Measurements from ENCODE around the gene CARM1.

The CARM1 gene

GRCh38 chr19:10846500-10847202 is 24.7 kb upstream of the CARM1 start:
- Histone ChIP-seq H3K4me3 (ENCODE audit: low read length) (no peak overlapping the region), H3F3A (ENCODE audit: insufficient read depth, low read length) (no peaks in the 10 kb centered on the region), H3K9ac (ENCODE audit: low read length) (no peak overlapping the region), H3K4me1 (ENCODE audit: low read length) (no peaks in the 10 kb centered on the region), H3K9me2 (replicated peaks; ENCODE audit: insufficient read depth, low read length) (no peaks in the 10 kb centered on the region), H3K79me2 (ENCODE audit: low read length) (no peaks in the 10 kb centered on the region), H3K27ac (ENCODE audit: low read length) (no peak overlapping the region), H3K36me3 (replicated peaks; ENCODE audit: insufficient read depth, low read length) (no peaks in the 10 kb centered on the region), H3K27me3 (replicated peaks; ENCODE audit: insufficient read depth, low read length) (peaks cover 5% of the 10 kb centered on the region; the same call in 1 of the 2 replicates), H3K4me2 (ENCODE audit: low read depth, low read length) (no peak overlapping the region), H2AFZ (ENCODE audit: low read length) (no peak overlapping the region), H3K9me3 (replicated peaks; ENCODE audit: insufficient read depth, low read length) (no peaks in the 10 kb centered on the region), H4K20me1 (ENCODE audit: insufficient read depth, low read length) (no peaks in the 10 kb centered on the region)
- no peak for DNase-seq
- TF ChIP-seq EZH2 (optimal IDR thresholded peaks at IDR 0.05; ENCODE audit: low read depth, low read length) (no peak), CTCF (IDR thresholded peaks at IDR 0.05; ENCODE audit: low read length) (no peak), EZH2phosphoT487 (IDR thresholded peaks at IDR 0.05; ENCODE audit: low read length) (no peak)

DNA sequence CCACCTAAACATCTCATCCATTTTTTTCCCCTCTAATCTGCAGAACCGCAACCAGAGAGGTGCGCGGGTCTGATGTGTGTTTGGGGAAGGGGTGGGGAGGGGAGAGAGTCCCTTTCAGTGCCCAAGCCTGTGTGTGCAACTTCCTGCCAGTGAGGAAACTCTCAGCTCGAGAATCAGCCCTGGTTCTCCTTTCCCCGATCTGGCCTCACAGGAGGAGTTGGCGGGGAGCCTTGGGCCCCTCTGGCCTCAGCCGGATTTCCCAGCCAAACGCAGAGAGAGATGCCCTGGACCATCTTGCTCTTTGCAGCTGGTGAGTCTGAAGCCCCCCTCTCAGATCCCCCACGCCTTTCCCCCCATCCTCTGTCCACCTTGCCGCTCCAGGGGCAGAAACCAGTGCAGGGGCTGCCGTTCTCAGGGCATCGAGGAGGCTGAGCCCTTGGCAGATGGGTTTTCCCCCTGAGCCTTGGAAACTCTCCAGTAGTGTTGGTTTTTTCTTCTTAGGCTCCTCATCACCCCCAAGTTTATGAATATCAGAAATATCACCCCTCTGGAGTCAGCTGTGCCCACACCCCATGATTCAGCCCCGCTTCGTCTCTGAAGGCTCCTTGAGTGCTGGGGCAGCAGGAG is 23.0 kb upstream of the CARM1 start, which contains the start of gene C19orf38:
Gene C19orf38, plus strand, starts transcription at position 186 of the 627 bp plus-strand sequence. Its CDS starts 94 bp downstream, at position 280.
- no peaks in the 10 kb centered on the region for H4K20me1 ChIP-seq (ENCODE audit: insufficient read depth, low read length)
- DNase-seq: no peak

GRCh38 chr19:10850631-10851030 is 20.7 kb upstream of the CARM1 start:
- TF ChIP-seq EZH2phosphoT487 (IDR thresholded peaks at IDR 0.05; ENCODE audit: low read length): no peak
- H4K20me1 ChIP-seq (ENCODE audit: insufficient read depth, low read length): no peaks in the 10 kb centered on the region
- H2AFZ ChIP-seq (ENCODE audit: low read length): no peak overlapping the region
- no peaks in the 10 kb centered on the region for H3K79me2 ChIP-seq (ENCODE audit: low read length)
- H3K9me2 ChIP-seq (replicated peaks; ENCODE audit: insufficient read depth, low read length): no peaks in the 10 kb centered on the region
- H3K27me3 ChIP-seq (replicated peaks; ENCODE audit: insufficient read depth, low read length): 0 out of 2 replicates have a peak, but pooled peaks cover 5% of the 10 kb centered on the region
- H3K4me2 ChIP-seq (ENCODE audit: low read depth, low read length): no peak overlapping the region
- no peaks in the 10 kb centered on the region for H3K4me1 ChIP-seq (ENCODE audit: low read length)
- no peak overlapping the region for H3K27ac ChIP-seq (ENCODE audit: low read length)
- no peaks in the 10 kb centered on the region for H3K9me3 ChIP-seq (replicated peaks; ENCODE audit: insufficient read depth, low read length)
- DNase-seq: no peak
- H3F3A ChIP-seq (ENCODE audit: insufficient read depth, low read length): no peaks in the 10 kb centered on the region
- H3K4me3 ChIP-seq (ENCODE audit: low read length): no peak overlapping the region
- H3K36me3 ChIP-seq (replicated peaks; ENCODE audit: insufficient read depth, low read length): no peaks in the 10 kb centered on the region
- H3K9ac ChIP-seq (ENCODE audit: low read length): no peak overlapping the region

More for the DNA sequence above, 23.0 kb upstream of the CARM1 start, which contains the start of gene C19orf38:
- Histone ChIP-seq H3K4me3 (ENCODE audit: low read length) (no peak within 1 kb of the TSS), H3K9me2 (replicated peaks; ENCODE audit: insufficient read depth, low read length) (no peaks in the 10 kb centered on the region), H3K9ac (ENCODE audit: low read length) (no peak within 1 kb of the TSS), H3K27ac (ENCODE audit: low read length) (no peak within 1 kb of the TSS), H3K27me3 (replicated peaks; ENCODE audit: insufficient read depth, low read length) (0 out of 2 replicates have a peak, but pooled peaks cover 5% of the 10 kb centered on the region), H3K9me3 (replicated peaks; ENCODE audit: insufficient read depth, low read length) (no peaks in the 10 kb centered on the region), H3K4me1 (ENCODE audit: low read length) (no peaks in the 10 kb centered on the region), H2AFZ (ENCODE audit: low read length) (no peak within 1 kb of the TSS), H3K79me2 (ENCODE audit: low read length) (no peaks in the 10 kb centered on the region), H3F3A (ENCODE audit: insufficient read depth, low read length) (no peaks in the 10 kb centered on the region), H3K36me3 (replicated peaks; ENCODE audit: insufficient read depth, low read length) (no peaks in the 10 kb centered on the region), H3K4me2 (ENCODE audit: low read depth, low read length) (no peak within 1 kb of the TSS)
- no peak for TF ChIP-seq EZH2 (optimal IDR thresholded peaks at IDR 0.05; ENCODE audit: low read depth, low read length)
- no peak for TF ChIP-seq EZH2phosphoT487 (IDR thresholded peaks at IDR 0.05; ENCODE audit: low read length)
- TF ChIP-seq CTCF (IDR thresholded peaks at IDR 0.05; ENCODE audit: low read length): no peak

Measured in MM.1S (cell line).